ENCODE data around the gene NTHL1. TPM values are rescaled to one million over a fixed set of nuclear protein-coding genes. Genes with fewer than 3 reads are reported as not detected.

Gene NTHL1
- total and polyA plus RNA-seq, 2 of the 8 experiments (the other 6 are each of a cell fraction or from before 2014, with no cell fraction given), result 70.9 to 150 TPM

DNA sequence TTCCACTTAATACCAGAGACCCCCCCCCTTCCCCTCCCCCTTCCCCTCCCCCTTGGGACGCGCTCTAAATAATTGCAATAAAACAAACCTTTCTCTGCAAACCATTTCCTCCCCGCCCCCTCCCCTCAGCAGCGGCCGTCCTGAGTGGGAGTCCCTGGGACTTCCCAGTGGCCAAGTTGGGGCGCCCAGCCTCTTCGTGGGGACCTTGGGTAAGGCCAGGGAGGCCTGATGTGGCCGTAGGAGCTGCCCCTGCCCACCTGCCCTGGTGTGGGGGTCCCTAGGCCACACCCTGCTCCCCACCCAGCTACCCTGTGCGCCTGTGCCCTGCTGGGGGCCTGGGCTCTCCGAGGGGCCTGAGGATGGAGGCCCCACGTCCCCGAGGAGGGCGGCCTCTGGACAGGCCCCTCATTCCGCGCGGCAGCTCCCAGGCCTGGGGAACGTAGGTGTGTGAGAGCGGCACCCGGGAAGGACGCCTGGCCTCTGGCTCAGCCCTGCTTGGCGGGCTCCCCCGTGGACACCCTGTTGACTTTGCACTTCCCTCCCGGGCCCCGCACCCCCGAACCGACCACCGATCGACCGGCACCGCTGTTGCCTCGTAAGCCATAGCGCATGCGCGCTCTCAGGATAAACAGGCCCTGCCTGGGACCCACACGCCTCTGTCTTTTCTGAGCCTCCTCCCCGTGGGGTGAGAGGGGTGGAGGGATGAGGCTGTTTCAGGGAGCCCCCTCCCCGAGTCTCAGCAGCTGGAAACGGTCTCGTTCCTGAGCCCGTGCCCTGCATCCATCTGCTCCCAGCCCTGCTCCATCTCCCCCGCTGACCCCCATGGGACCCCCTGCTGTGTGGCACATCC is 9.0 kb downstream of the NTHL1 start (continued):
- TF ChIP-seq EGR1 (IDR thresholded peaks at IDR 0.05; ENCODE audit: borderline replicate concordance, low read depth, low read length), result no peak
- TF ChIP-seq HDAC2 (IDR thresholded peaks at IDR 0.05; ENCODE audit: borderline replicate concordance in 1 of 2, low read depth in 2 of 2, low read length in 2 of 2), result no peak
- no peak for TF ChIP-seq EP300 (IDR thresholded peaks at IDR 0.05; ENCODE audit: borderline replicate concordance in 1 of 2, low read depth in 2 of 2, low read length in 2 of 2)
- no peak for TF ChIP-seq RXRA (IDR thresholded peaks at IDR 0.05; ENCODE audit: insufficient read depth, low read depth, low read length)

All from H1 (cell line).